WTC11 (cell line): ENCODE results near the gene DDN. TPM values are rescaled to one million over a fixed set of nuclear protein-coding genes. Genes with fewer than 3 reads are reported as not detected.

Experiments used
- ATAC-seq: fragments of 200-7000 bp; cut with Tn5 transposase; 2 replicates; pipeline ENCODE4 v1.10.0; 2021; ENCODE audit warnings: mild to moderate bottlenecking, moderate library complexity
- CTCF ChIA-PET: fragments of 300-600 bp; sonication (Branson Sonifier 250); formaldehyde crosslinking; loops from one replicate; lab custom pipeline; 2021; ENCODE audit warnings: antibody characterized with exemption; lab: Charles Lee
- POLR2A ChIA-PET: fragments of 350-600 bp; sonication (Branson Sonifier 250); formaldehyde crosslinking; loops from one replicate; lab custom pipeline; 2021; ENCODE audit warnings: antibody characterized with exemption; lab: Charles Lee
- DNase-seq: peaks from one replicate; pipeline ENCODE4 v3.0.0; 2021; ENCODE audit warnings: low spot score
- H3K27ac Mint-ChIP-seq: 2 replicates; pipeline ENCODE4 v1.8.0; 2021; ENCODE audit warnings: mixed read lengths
- H3K27me3 Mint-ChIP-seq: 2 replicates; pipeline ENCODE4 v1.8.0; 2021; ENCODE audit warnings: low read depth, mild to moderate bottlenecking, moderate library complexity, mixed read lengths
- H3K36me3 Mint-ChIP-seq: 2 replicates; pipeline ENCODE4 v1.8.0; 2021; ENCODE audit warnings: mixed read lengths
- H3K4me1 Mint-ChIP-seq: 2 replicates; pipeline ENCODE4 v1.8.0; 2022; ENCODE audit warnings: mixed read lengths
- H3K4me3 Mint-ChIP-seq: 2 replicates; pipeline ENCODE4 v1.8.0; 2021; ENCODE audit warnings: mild to moderate bottlenecking, moderate library complexity, mixed read lengths
- H3K9me3 Mint-ChIP-seq: 2 replicates; pipeline ENCODE4 v1.8.0; 2021; ENCODE audit warnings: mixed read lengths
- AR ChIP-seq: fragments of 250-450 bp; sonication (Bioruptor Pico); IDR thresholded peaks from 2 replicates; pipeline ENCODE4 v1.9.0; 2021; ENCODE audit warnings: mild to moderate bottlenecking
- ATF1 ChIP-seq: sonication (generic); formaldehyde crosslinking; IDR thresholded peaks from 2 replicates; pipeline ENCODE4 v1.8.1; 2023; ENCODE audit warnings: mild to moderate bottlenecking, moderate library complexity, missing genetic modification reagents
- ATF6 ChIP-seq: sonication (generic); formaldehyde crosslinking; IDR thresholded peaks from 2 replicates; pipeline ENCODE4 v1.8.1; 2023; ENCODE audit warnings: mild to moderate bottlenecking, missing genetic modification reagents
- CREB1 ChIP-seq: sonication (generic); formaldehyde crosslinking; IDR thresholded peaks from 2 replicates; pipeline ENCODE4 v1.8.0; 2023; ENCODE audit warnings: mild to moderate bottlenecking, missing genetic modification reagents
- CTCF ChIP-seq: fragments of 200-600 bp; IDR thresholded peaks from 2 replicates; pipeline ENCODE4 v1.8.0; 2022; ENCODE audit warnings: antibody characterized with exemption
- FOXJ3 ChIP-seq: sonication (generic); formaldehyde crosslinking; IDR thresholded peaks from 2 replicates; pipeline ENCODE4 v1.9.0; 2021; ENCODE audit warnings: missing genetic modification reagents, mild to moderate bottlenecking, borderline replicate concordance
- FOXP4 ChIP-seq: sonication (generic); formaldehyde crosslinking; IDR thresholded peaks from 2 replicates; pipeline ENCODE4 v1.8.0; 2022; ENCODE audit warnings: mild to moderate bottlenecking, missing genetic modification reagents
- GABPB1 ChIP-seq: sonication (generic); formaldehyde crosslinking; IDR thresholded peaks from 2 replicates; pipeline ENCODE4 v1.8.1; 2023; ENCODE audit warnings: mild to moderate bottlenecking, missing genetic modification reagents
- MAX ChIP-seq: sonication (generic); formaldehyde crosslinking; IDR thresholded peaks from 2 replicates; pipeline ENCODE4 v1.8.0; 2022; ENCODE audit warnings: mild to moderate bottlenecking, missing genetic modification reagents
- RELA ChIP-seq: sonication (generic); formaldehyde crosslinking; IDR thresholded peaks from 2 replicates; pipeline ENCODE4 v1.8.1; 2022; ENCODE audit warnings: missing genetic modification reagents, mild to moderate bottlenecking, borderline replicate concordance
- SP1 ChIP-seq: sonication (generic); formaldehyde crosslinking; conservative IDR thresholded peaks from 2 replicates; pipeline ENCODE4 v1.8.1; 2022; ENCODE audit warnings: missing genetic modification reagents
- TCF7 ChIP-seq: sonication (generic); formaldehyde crosslinking; IDR thresholded peaks from 2 replicates; pipeline ENCODE4 v1.8.0; 2022; ENCODE audit warnings: mild to moderate bottlenecking, low read depth, missing genetic modification reagents, moderate library complexity
- TEAD1 ChIP-seq: sonication (generic); formaldehyde crosslinking; IDR thresholded peaks from 2 replicates; pipeline ENCODE4 v1.8.0; 2022; ENCODE audit warnings: mild to moderate bottlenecking, missing genetic modification reagents
- USF2 ChIP-seq: sonication (generic); formaldehyde crosslinking; IDR thresholded peaks from 2 replicates; pipeline ENCODE4 v1.8.1; 2023; ENCODE audit warnings: mild to moderate bottlenecking, missing genetic modification reagents, moderate library complexity
- ZBTB21 ChIP-seq: sonication (generic); formaldehyde crosslinking; IDR thresholded peaks from 2 replicates; pipeline ENCODE4 v1.8.1; 2023; ENCODE audit warnings: mild to moderate bottlenecking, missing genetic modification reagents, borderline replicate concordance
- ZNF121 ChIP-seq: sonication (generic); formaldehyde crosslinking; IDR thresholded peaks from 2 replicates; pipeline ENCODE4 v1.8.0; 2023; ENCODE audit warnings: missing genetic modification reagents
- ZNF396 ChIP-seq: fragments of 250-450 bp; sonication (Bioruptor Pico); IDR thresholded peaks from 2 replicates; pipeline ENCODE4 v1.8.0; 2021; ENCODE audit warnings: mild to moderate bottlenecking, moderate library complexity, borderline replicate concordance
- ZNF423 ChIP-seq: fragments of 250-450 bp; sonication (Bioruptor Pico); IDR thresholded peaks from 2 replicates; pipeline ENCODE4 v2.1.2; 2022; ENCODE audit warnings: mild to moderate bottlenecking, moderate library complexity
- ZNF671 ChIP-seq: fragments of 250-450 bp; sonication (Bioruptor Pico); IDR thresholded peaks from 2 replicates; pipeline ENCODE4 v1.8.0; 2021; ENCODE audit warnings: mild to moderate bottlenecking
- total RNA-seq: library from RNA; stranded (reverse); gene quantifications from 3 replicates; pipeline ENCODE4 v1.2.3, GENCODE V29; 2021

Gene DDN
- total RNA-seq, 1 experiment from 2014 or later, result 0.33 TPM

- Mint-ChIP-seq H3K4me1 (peaks cover 12% of the 10 kb centered on the region), H3K9me3 (no peaks in the 10 kb centered on the region), H3K36me3 (peaks cover 3% of the 10 kb centered on the region; the same call in 1 of the 2 replicates), H3K27me3 (peaks cover 6% of the 10 kb centered on the region), H3K27ac (no peak overlapping the region), H3K4me3 (no peak overlapping the region)
- ChIA-PET CTCF (interaction anchor here (1.0 to 2.5 kb wide), 6 partner anchors 17 to 74 kb away, joined by 3 to 25 read pairs (median 5); no protein-coding TSS in a partner anchor), POLR2A (interaction anchor here (0.6 to 1.0 kb wide), 3 partner anchors 18 to 243 kb away, joined by 3 read pairs; no protein-coding TSS in a partner anchor)
- ATAC-seq (no peak), DNase-seq (no peak)
- TF ChIP-seq FOXP4, result no peak
- no peak for TF ChIP-seq GABPB1 (CRISPR knock-in tag)
- no peak for TF ChIP-seq SP1 (CRISPR knock-in tag)
- no peak for TF ChIP-seq ZNF423 (CRISPR knock-in tag)
- no peak for TF ChIP-seq ZNF671 (CRISPR knock-in tag)
- no peak for TF ChIP-seq ZNF121
- TF ChIP-seq CREB1 (CRISPR knock-in tag), result no peak
- no peak for TF ChIP-seq CTCF
These were observed 15.4 kb upstream of the DDN start for GRCh38 chr12:49014547-49014946.

GRCh38 chr12:49013428-49013827 is 14.3 kb upstream of the DDN start:
- CTCF ChIA-PET, result interaction anchor here (0.8 to 2.5 kb wide), 4 partner anchors 16 to 160 kb away, joined by 4 to 25 read pairs (median 8); no protein-coding TSS in a partner anchor
- Mint-ChIP-seq H3K4me3 (no peak overlapping the region), H3K4me1 (peaks cover 10% of the 10 kb centered on the region), H3K27me3 (peaks cover 6% of the 10 kb centered on the region), H3K36me3 (peaks cover 3% of the 10 kb centered on the region; the same call in 1 of the 2 replicates), H3K9me3 (no peaks in the 10 kb centered on the region), H3K27ac (no peak overlapping the region)
- DNase-seq (no peak), ATAC-seq (no peak)
- POLR2A ChIA-PET, result no interaction called here
- TF ChIP-seq ZNF396 (CRISPR knock-in tag) (no peak), ATF6 (CRISPR knock-in tag) (no peak), CTCF (no peak), TCF7 (CRISPR knock-in tag) (no peak), FOXJ3 (CRISPR knock-in tag) (no peak), USF2 (CRISPR knock-in tag) (no peak), ATF1 (no peak), RELA (CRISPR knock-in tag) (no peak), MAX (CRISPR knock-in tag) (no peak), AR (CRISPR knock-in tag) (no peak), FOXP4 (no peak), ZBTB21 (CRISPR knock-in tag) (no peak), TEAD1 (CRISPR knock-in tag) (no peak)
